K562 (cell line): ENCODE measurements around the gene KIF1A. TPM values are rescaled to one million over a fixed set of nuclear protein-coding genes. Genes with fewer than 3 reads are reported as not detected.

Experiments used
- ATAC-seq: fragments of 200-7000 bp; cut with Tn5 transposase; 3 replicates; pipeline ENCODE4 v1.9.1; 2020; ENCODE audit warnings: moderate library complexity
- BruUV-seq: library from RNA; stranded (reverse); fragments of 400-500 nt; replicated peaks from 2 replicates; lab custom pipeline; 2021; lab: Mats Ljungman, UMichigan
- CTCF ChIA-PET: fragments of 300-600 bp; formaldehyde crosslinking; extraction: SDS; loops from one replicate; lab custom pipeline; 2021; ENCODE audit warnings: low intra/inter-chr PET ratio; lab: Yijun Ruan, JAX
- POLR2A ChIA-PET: fragments of 300-600, 350-650 bp; sonication (Branson Sonifier 250); formaldehyde crosslinking; extraction: SDS; loops from one replicate; lab custom pipeline; 2021; ENCODE audit warnings: antibody characterized with exemption, inconsistent platforms; lab: Yijun Ruan, JAX
- DNase-seq, 4 experiments: peaks; one replicate each; pipeline versions ENCODE4 v3.0.0 to v3.0.0-alpha.2; 2011 to 2018; ENCODE audit warnings: low spot score in 3 of 4, mixed read lengths in 3 of 4; ENCODE audit errors: extremely low read depth in 1 of 4
- FAIRE-seq: peaks from 2 replicates; lab custom pipeline; 2011; peaks lifted over from hg19 to GRCh38; lab: Jason Lieb, UNC
- H2AFZ ChIP-seq: 2 replicates; pipeline ENCODE4 v1.6.0; 2011; ENCODE audit warnings: low read depth, low read length, control low read depth, inconsistent platforms
- H3K27ac ChIP-seq: fragments of 200-600 bp; 3 replicates; pipeline ENCODE4 v1.8.0; 2011; ENCODE audit warnings: low read depth, mild to moderate bottlenecking, control low read depth, inconsistent platforms, low read length, moderate library complexity, mixed read lengths; ENCODE audit errors: extremely low read depth
- H3K27me3 ChIP-seq, 2 experiments: fragments of 300-600 bp in 1 of 2; 2 replicates in 1 of 2; 3 replicates in 1 of 2; pipeline versions ENCODE4 v1.6.0 to v1.8.0; 2011; ENCODE audit warnings: inconsistent platforms in 2 of 2, low read length in 2 of 2, mild to moderate bottlenecking in 1 of 2, mixed read lengths in 1 of 2, moderate library complexity in 1 of 2; ENCODE audit not compliant: control insufficient read depth in 2 of 2, insufficient read depth in 2 of 2
- H3K36me3 ChIP-seq: fragments of 300-600 bp; 3 replicates; pipeline ENCODE4 v1.8.0; 2011; ENCODE audit warnings: mild to moderate bottlenecking, low read length, inconsistent platforms; ENCODE audit not compliant: control insufficient read depth, insufficient read depth
- H3K4me1 ChIP-seq, 2 experiments: fragments of 200-600 bp in 1 of 2; replicated peaks in 1 of 2; 2 replicates in 1 of 2; 3 replicates in 1 of 2; pipeline versions ENCODE4 v1.5.1 to v1.8.0; 2011; ENCODE audit warnings: inconsistent platforms in 2 of 2, low read length in 2 of 2, mild to moderate bottlenecking in 1 of 2, mixed read lengths in 1 of 2, moderate library complexity in 1 of 2; ENCODE audit not compliant: control insufficient read depth in 2 of 2, insufficient read depth in 2 of 2
- H3K4me2 ChIP-seq: 2 replicates; pipeline ENCODE4 v1.6.1; 2011; ENCODE audit warnings: low read length, control low read depth, inconsistent platforms, mixed read lengths; ENCODE audit not compliant: insufficient read depth
- H3K4me3 ChIP-seq: fragments of 200-600 bp; sonication (generic), shearing (Covaris generic); 2 replicates; pipeline ENCODE4 v1.5.1; 2016; ENCODE audit warnings: control low read depth, inconsistent platforms
- H3K79me2 ChIP-seq: fragments of 200-600 bp; 3 replicates; pipeline ENCODE4 v1.8.0; 2011; ENCODE audit warnings: low read length, inconsistent platforms; ENCODE audit not compliant: control insufficient read depth, insufficient read depth
- H3K9ac ChIP-seq, 2 experiments: 2 replicates each; pipeline versions ENCODE4 v1.6.0 to v1.6.1; 2011; ENCODE audit warnings: low read depth in 2 of 2, low read length in 2 of 2, control low read depth in 1 of 2, inconsistent platforms in 1 of 2, mild to moderate bottlenecking in 1 of 2, mixed read lengths in 1 of 2; ENCODE audit not compliant: insufficient read depth in 1 of 2
- H3K9me1 ChIP-seq: one replicate; pipeline ENCODE4 v1.6.0; 2011; ENCODE audit warnings: inconsistent platforms, mild to moderate bottlenecking, low read length, moderate library complexity; ENCODE audit not compliant: control insufficient read depth, insufficient read depth
- H3K9me3 ChIP-seq: replicated peaks from 2 replicates; pipeline ENCODE4 v1.5.1; 2011; ENCODE audit warnings: low read depth, low read length, inconsistent platforms; ENCODE audit not compliant: control insufficient read depth, insufficient read depth
- H4K20me1 ChIP-seq: replicated peaks from 2 replicates; pipeline ENCODE4 v1.6.1; 2011; ENCODE audit warnings: low read length, inconsistent platforms, mixed read lengths; ENCODE audit not compliant: control insufficient read depth, insufficient read depth
- BRD9 ChIP-seq: fragments of 450-650 bp; IDR thresholded peaks from 2 replicates; pipeline ENCODE4 v1.6.1; 2018; ENCODE audit warnings: low read depth; ENCODE audit not compliant: partially characterized antibody
- CBFB ChIP-seq: sonication (generic); formaldehyde crosslinking; IDR thresholded peaks from 2 replicates; pipeline ENCODE4 v1.4.0; 2020; ENCODE audit warnings: mild to moderate bottlenecking, missing genetic modification reagents
- EGR1 ChIP-seq: fragments of 450-650 bp; conservative IDR thresholded peaks from 2 replicates; pipeline ENCODE4 v1.6.1; 2017; ENCODE audit warnings: mild to moderate bottlenecking
- ELK3 ChIP-seq: fragments of 450-650 bp; formaldehyde crosslinking; IDR thresholded peaks from 2 replicates; pipeline ENCODE4 v1.4.0; 2020; ENCODE audit warnings: mild to moderate bottlenecking
- HDAC6 ChIP-seq: IDR thresholded peaks from 2 replicates; pipeline ENCODE4 v1.6.1; 2012; ENCODE audit warnings: low read depth, mild to moderate bottlenecking, control low read depth, inconsistent platforms, low read length, moderate library complexity
- NR2C2 ChIP-seq, 2 experiments: fragments of 200-800 bp in 1 of 2; sonication (Bioruptor generic) in 1 of 2; sonication (generic) in 1 of 2; formaldehyde crosslinking in 1 of 2; IDR thresholded peaks; 2 replicates each; pipeline versions ENCODE4 v1.6.1 to v1.8.0; 2016 to 2022; ENCODE audit warnings: mild to moderate bottlenecking in 1 of 2, missing compliant biosample characterization in 1 of 2, missing genetic modification characterization in 1 of 2, missing genetic modification reagents in 1 of 2
- NR4A1 ChIP-seq, 2 experiments: fragments of 250-450 bp in 1 of 2; fragments of 450-650 bp in 1 of 2; sonication (Bioruptor Pico) in 1 of 2; IDR thresholded peaks; 2 replicates each; pipeline versions ENCODE4 v1.4.0 to v1.6.1; 2016 to 2020; ENCODE audit warnings: mild to moderate bottlenecking in 2 of 2, missing compliant biosample characterization in 1 of 2, missing genetic modification characterization in 1 of 2, moderate library complexity in 1 of 2
- RAD21 ChIP-seq, 2 experiments: fragments of 250-450 bp in 1 of 2; fragments of 450-650 bp in 1 of 2; sonication (Bioruptor Pico) in 1 of 2; formaldehyde crosslinking in 1 of 2; IDR thresholded peaks in 1 of 2; conservative IDR thresholded peaks in 1 of 2; 2 replicates each; pipeline versions ENCODE4 v1.4.0 to v1.8.0; 2020 to 2022; ENCODE audit warnings: mild to moderate bottlenecking in 2 of 2, moderate library complexity in 1 of 2
- TCF7L2 ChIP-seq: fragments of 150-350 bp; IDR thresholded peaks from 2 replicates; pipeline ENCODE4 v1.6.1; 2016; ENCODE audit warnings: low read depth, mild to moderate bottlenecking, low read length, moderate library complexity
- TEAD2 ChIP-seq: fragments of 450-650 bp; IDR thresholded peaks from 2 replicates; pipeline ENCODE4 v1.6.1; 2016; ENCODE audit warnings: missing genetic modification characterization, control low read depth, missing compliant biosample characterization
- ZBTB8A ChIP-seq: fragments of 450-650 bp; IDR thresholded peaks from 2 replicates; pipeline ENCODE4 v1.6.1; 2018; ENCODE audit warnings: mild to moderate bottlenecking, moderate library complexity; ENCODE audit not compliant: partially characterized antibody
- ZNF12 ChIP-seq: sonication (generic); formaldehyde crosslinking; IDR thresholded peaks from 2 replicates; pipeline ENCODE4 v1.4.0; 2020; ENCODE audit warnings: mild to moderate bottlenecking, missing genetic modification reagents
- ZNF696 ChIP-seq: fragments of 250-450 bp; sonication (Bioruptor Pico); conservative IDR thresholded peaks from 2 replicates; pipeline ENCODE4 v1.4.0; 2020; ENCODE audit warnings: mild to moderate bottlenecking, moderate library complexity
- ZNF764 ChIP-seq: fragments of 250-450 bp; sonication (Bioruptor Pico); IDR thresholded peaks from 2 replicates; pipeline ENCODE4 v1.4.0; 2020; ENCODE audit warnings: low read depth, mild to moderate bottlenecking, moderate library complexity
- WGBS: fragments of 100-300 bp; shearing (Covaris generic); methylation state at CpG from one replicate; pipeline ENCODE4 v1.1.6; 2016; ENCODE audit warnings: low coverage, mixed read lengths; ENCODE audit not compliant: insufficient coverage; ENCODE audit errors: missing lambda C conversion rate; 5-methylcytosine and 5-hydroxymethylcytosine counted together
- in situ Hi-C: fragments of 300-500 bp; cut with MboI; formaldehyde crosslinking; loops from 4 replicates; pipeline ENCODE4 v1.15.0; 2018; ENCODE audit warnings: inconsistent platforms, mixed read lengths
- intact Hi-C: fragments of 100-400 bp; cut with micrococcal nuclease; formaldehyde crosslinking; loops from 2 replicates; pipeline ENCODE4 v1.14.2; 2022
- polyA plus RNA-seq, 8 experiments: library from polyadenylated mRNA; depleted of rRNA in 4 of 8; stranded (reverse) in 5 of 8; unstranded in 3 of 8; fragments of >200 nt; fragmentation: Nextera tagmentation in 2 of 8; fragmentation: Illumina TruSeq in 1 of 8; extraction: Ambion mirVana in 2 of 8; extraction: Trizol in 1 of 8; gene quantifications; 2 replicates each; pipeline versions ENCODE4 v1.2.1 to v1.2.3, GENCODE V29; 2011 to 2014; ENCODE audit warnings: inconsistent platforms in 1 of 8, missing spikeins in 1 of 8
- total RNA-seq, 7 experiments: library from RNA; depleted of rRNA in 6 of 7; stranded (reverse); fragments of >200 nt in 6 of 7; fragmentation: Illumina TruSeq in 2 of 7; extraction: Trizol in 2 of 7; gene quantifications; 2 replicates each; pipeline versions ENCODE4 v1.2.1 to v1.2.3, GENCODE V29; 2011 to 2021; ENCODE audit warnings: low replicate concordance in 1 of 7
- TF ChIP-seq, protein P1 (sequence below): fragments of 250-450 bp; sonication (Bioruptor Pico); IDR thresholded peaks from 2 replicates; pipeline ENCODE4 v1.8.0; 2021; ENCODE audit warnings: moderate library complexity, mild to moderate bottlenecking, inconsistent platforms

The KIF1A gene
- total and polyA plus RNA-seq, 9 of the 15 experiments (the other 6 are each of a cell fraction or from before 2014, with no cell fraction given) = 0.07 to 1.4 (median 0.45) TPM; not detected in 2

DNA sequence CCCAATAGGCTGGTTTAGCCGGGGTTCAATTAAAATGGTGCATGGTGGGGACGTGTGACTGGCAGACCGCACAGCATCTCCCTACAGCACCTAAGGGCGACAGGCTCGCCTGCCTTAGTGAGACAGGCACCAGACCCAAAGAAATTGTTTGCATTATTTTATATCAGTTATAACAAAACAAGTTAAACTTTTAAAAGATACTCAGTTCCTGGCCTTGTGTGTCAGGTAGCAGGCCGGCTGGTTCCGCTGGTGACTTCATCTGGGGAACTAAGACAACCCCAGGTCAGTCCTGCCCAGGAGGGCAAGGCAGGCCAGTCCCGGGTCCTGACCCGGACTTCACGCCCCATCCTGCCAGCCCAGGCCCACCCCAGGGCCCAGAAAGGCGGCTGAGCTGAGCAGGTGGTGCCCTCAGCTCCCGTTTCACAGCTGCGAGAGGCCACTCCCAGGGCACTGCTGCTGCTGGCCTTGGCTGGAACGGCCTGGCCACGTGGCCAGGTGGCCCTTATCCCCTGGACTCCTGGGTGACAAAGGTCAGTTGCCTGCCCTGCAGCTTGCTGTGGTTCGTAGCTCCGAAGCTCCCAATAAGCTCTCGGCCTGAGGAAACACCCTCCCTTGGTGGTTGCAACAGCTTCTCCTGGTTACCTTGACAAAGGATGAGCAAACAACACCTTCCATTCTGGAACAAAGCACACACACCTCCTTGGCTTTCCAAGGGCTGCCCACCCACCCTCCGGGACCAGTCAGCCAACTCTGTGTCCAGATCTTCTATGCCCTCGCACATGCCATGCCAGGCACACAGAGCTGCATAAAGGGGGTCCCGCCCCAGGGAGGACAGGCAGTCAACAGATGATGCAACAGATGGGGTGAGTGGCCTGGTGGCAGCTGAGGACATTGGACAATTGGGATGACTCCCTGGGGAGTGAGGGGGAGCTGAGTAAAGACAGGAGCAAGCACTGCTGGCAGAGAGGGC, 37.3 kb upstream of the KIF1A start:
- Histone ChIP-seq H3K9me1 (peaks cover 2% of the 10 kb centered on the region), H3K79me2 (no peaks in the 10 kb centered on the region), H3K36me3 (no peaks in the 10 kb centered on the region), H3K4me2 (no peak overlapping the region), H3K27ac (no peak overlapping the region), H3K9me3 (no peaks in the 10 kb centered on the region), H3K27me3 (peaks cover 0 to 23% of the 10 kb centered on the region in 2 experiments; a peak in 2 of 5 replicates), H3K9ac (no peak overlapping the region; a peak in 1 of 4 replicates), H3K4me3 (no peak overlapping the region), H3K4me1 (peaks cover 0 to 4% of the 10 kb centered on the region in 2 experiments; a peak in 2 of 5 replicates), H4K20me1 (no peaks in the 10 kb centered on the region), H2AFZ (no peak overlapping the region)
- ChIA-PET CTCF (no interaction called here), POLR2A (no interaction called here)
- no peak for ATAC-seq
- FAIRE-seq = no peak
- DNase-seq = no peak
- intact Hi-C loops = no loop called here
- BruUV-seq = no TSS peak
- 5% methylated on average over 17 of the region's 21 CpGs for WGBS
- in situ Hi-C loops = no loop called here
- TF ChIP-seq TEAD2 (tag) = no peak
- TF ChIP-seq ZNF764 (CRISPR knock-in tag) = no peak
- TF ChIP-seq ZNF696 = no peak
- TF ChIP-seq NR4A1 (CRISPR knock-in tag; IDR thresholded peaks at IDR 0.05) = no peak
- no peak for TF ChIP-seq NR4A1 (tag; IDR thresholded peaks at IDR 0.05)
- TF ChIP-seq ZBTB8A = no peak
- TF ChIP-seq HDAC6 = no peak
- no peak for TF ChIP-seq RAD21 (CRISPR knock-in tag; conservative IDR thresholded peaks at IDR 0.05 in 1 of 2, IDR thresholded peaks at IDR 0.05 in 1 of 2)
- no peak for TF ChIP-seq EGR1
- TF ChIP-seq ELK3 (CRISPR knock-in tag) = no peak
- TF ChIP-seq, protein P1, sequence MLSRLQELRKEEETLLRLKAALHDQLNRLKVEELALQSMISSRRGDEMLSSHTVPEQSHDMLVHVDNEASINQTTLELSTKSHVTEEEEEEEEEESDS (CRISPR knock-in tag) = no peak
- no peak for TF ChIP-seq BRD9
- TF ChIP-seq ZNF12 (CRISPR knock-in tag) = no peak
- TF ChIP-seq CBFB = no peak
- TF ChIP-seq NR2C2 (CRISPR knock-in tag; IDR thresholded peaks at IDR 0.05) = no peak
- TF ChIP-seq NR2C2 (tag; IDR thresholded peaks at IDR 0.05) = no peak
- TF ChIP-seq TCF7L2 = no peak
